ENCODE results near the gene ZNF511. TPM values are rescaled to one million over a fixed set of nuclear protein-coding genes. Genes with fewer than 3 reads are reported as not detected.

ZNF511 gene
- total RNA-seq, 3 donors from 2014 or later = 27.4 to 33.2 (median 32.1) TPM

DNA sequence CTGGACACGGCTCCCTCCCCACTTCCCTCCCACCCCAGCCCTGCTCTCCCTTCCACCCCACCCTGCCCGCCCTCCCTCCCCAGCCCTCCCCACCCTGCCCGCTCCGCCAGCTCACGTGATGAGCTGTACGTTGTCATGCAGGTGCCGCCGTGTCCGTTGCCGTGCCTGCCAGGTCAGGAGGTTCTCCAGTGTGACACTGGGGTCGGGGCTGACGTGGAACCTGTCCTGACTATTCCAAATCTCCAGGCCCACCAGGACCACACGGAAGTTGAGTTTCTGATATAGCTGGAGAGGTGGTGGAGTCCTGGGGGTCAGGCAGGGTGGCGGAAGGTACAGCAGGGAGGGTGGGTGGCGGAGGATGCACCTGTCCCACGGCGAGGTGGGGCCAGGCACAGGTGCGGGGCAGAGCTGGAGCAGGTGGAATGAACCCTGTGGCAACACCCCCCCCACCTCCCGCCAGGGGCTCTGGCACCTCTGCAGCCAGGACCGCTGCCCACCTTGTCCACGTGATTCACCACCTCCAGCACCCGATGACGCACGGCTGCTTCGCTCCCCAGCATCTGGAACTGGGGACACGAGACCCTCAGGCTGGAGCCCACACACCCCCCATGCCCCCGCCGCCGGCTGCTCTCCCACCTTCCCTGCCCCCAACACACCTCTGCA is 36.3 kb upstream of the ZNF511 start:
- Histone ChIP-seq H3K9me3 (no peaks in the 10 kb centered on the region), H3K4me1 (peaks cover 0 to 9% of the 10 kb centered on the region in 2 donors), H3K27me3 (peaks cover 0 to 23% of the 10 kb centered on the region in 2 donors), H3K4me3 (no peak overlapping the region), H3K36me3 (no peaks in the 10 kb centered on the region), H3K27ac (no peak overlapping the region)
- no peak for DNase-seq (ENCODE audit: low spot score in 2 of 2)
- intact Hi-C loops (cut with DNase I; ENCODE audit: low total_unique reads) = no loop called here
- TF ChIP-seq POLR2A (IDR thresholded peaks at IDR 0.05) = no peak
- no peak for TF ChIP-seq POLR2AphosphoS5 (IDR thresholded peaks at IDR 0.05)
- TF ChIP-seq, protein P1, sequence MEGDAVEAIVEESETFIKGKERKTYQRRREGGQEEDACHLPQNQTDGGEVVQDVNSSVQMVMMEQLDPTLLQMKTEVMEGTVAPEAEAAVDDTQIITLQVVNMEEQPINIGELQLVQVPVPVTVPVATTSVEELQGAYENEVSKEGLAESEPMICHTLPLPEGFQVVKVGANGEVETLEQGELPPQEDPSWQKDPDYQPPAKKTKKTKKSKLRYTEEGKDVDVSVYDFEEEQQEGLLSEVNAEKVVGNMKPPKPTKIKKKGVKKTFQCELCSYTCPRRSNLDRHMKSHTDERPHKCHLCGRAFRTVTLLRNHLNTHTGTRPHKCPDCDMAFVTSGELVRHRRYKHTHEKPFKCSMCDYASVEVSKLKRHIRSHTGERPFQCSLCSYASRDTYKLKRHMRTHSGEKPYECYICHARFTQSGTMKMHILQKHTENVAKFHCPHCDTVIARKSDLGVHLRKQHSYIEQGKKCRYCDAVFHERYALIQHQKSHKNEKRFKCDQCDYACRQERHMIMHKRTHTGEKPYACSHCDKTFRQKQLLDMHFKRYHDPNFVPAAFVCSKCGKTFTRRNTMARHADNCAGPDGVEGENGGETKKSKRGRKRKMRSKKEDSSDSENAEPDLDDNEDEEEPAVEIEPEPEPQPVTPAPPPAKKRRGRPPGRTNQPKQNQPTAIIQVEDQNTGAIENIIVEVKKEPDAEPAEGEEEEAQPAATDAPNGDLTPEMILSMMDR (IDR thresholded peaks at IDR 0.05) = no peak

DNA sequence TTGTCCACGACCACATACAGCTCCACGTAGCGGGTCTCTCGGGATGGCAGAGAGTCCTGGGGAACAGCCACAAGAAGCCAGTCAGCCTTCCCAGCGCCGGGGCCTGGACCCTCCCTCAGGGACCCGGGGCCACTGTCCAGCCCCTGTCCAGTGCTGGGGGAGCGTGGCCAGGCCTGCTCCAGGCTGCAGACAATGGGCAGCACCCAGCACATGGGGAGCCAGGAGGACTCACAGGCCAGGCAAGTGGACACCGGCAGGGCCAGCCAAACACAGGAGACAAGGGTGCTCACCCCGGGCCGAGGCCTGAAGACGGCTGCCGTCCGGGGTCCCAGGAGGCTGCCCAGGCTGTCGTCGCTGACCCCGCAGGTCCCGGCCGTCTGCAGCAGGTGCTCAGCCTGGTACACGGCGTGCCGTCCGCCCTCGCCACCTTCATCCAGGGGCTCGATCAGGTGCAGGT is 35.7 kb upstream of the ZNF511 start:
- H3K4me1 ChIP-seq = peaks cover 0 to 9% of the 10 kb centered on the region in 2 donors
- no peaks in the 10 kb centered on the region for H3K9me3 ChIP-seq
- no peak for DNase-seq (ENCODE audit: low spot score in 2 of 2)
- TF ChIP-seq POLR2A (IDR thresholded peaks at IDR 0.05) = no peak
- TF ChIP-seq POLR2AphosphoS5 (IDR thresholded peaks at IDR 0.05) = no peak
- TF ChIP-seq, protein P1 (IDR thresholded peaks at IDR 0.05) = no peak
- peaks cover 0 to 23% of the 10 kb centered on the region in 2 donors for H3K27me3 ChIP-seq
- no peaks in the 10 kb centered on the region for H3K36me3 ChIP-seq
- intact Hi-C loops (cut with DNase I; ENCODE audit: low total_unique reads) = no loop called here
- H3K4me3 ChIP-seq = no peak overlapping the region
- H3K27ac ChIP-seq = no peak overlapping the region

DNA sequence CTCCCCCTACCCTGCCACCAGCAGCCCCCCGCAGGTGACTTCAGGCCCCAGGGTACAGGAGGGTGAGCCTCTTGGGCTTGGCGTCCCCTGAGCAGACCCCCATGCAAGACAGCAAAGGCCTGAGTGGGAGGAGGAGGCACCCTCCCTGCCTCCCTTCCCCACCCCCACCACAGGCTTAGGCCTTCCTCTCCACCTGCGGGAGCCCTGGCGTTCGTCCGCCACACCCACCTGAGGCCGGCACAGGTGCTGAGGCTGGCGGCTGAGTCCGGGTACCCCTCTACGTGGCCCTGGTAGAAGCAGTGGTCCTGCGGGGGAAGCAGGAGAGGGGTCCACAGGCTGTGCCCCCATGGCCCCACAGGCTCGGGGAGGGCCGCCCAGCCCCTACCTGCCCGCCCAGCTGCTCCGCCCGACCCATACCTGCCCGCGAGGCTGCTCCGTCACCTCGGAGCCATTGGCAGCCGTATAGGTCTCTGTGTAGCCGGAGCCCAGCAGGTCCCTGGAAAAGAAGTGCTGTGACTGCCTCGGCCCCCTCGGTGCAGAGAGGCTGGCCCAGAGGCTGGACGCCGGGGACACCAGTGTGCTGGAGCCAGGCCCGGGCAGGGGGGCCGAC is 35.1 kb upstream of the ZNF511 start:
- no peaks in the 10 kb centered on the region for H3K36me3 ChIP-seq
- DNase-seq (ENCODE audit: low spot score in 2 of 2) = no peak
- no peaks in the 10 kb centered on the region for H3K9me3 ChIP-seq
- no peak overlapping the region for H3K27ac ChIP-seq
- intact Hi-C loops (cut with DNase I; ENCODE audit: low total_unique reads) = no loop called here
- no peak overlapping the region for H3K4me3 ChIP-seq
- peaks cover 0 to 23% of the 10 kb centered on the region in 2 donors for H3K27me3 ChIP-seq
- TF ChIP-seq, protein P1 (IDR thresholded peaks at IDR 0.05) = no peak
- TF ChIP-seq POLR2A (IDR thresholded peaks at IDR 0.05) (no peak), POLR2AphosphoS5 (IDR thresholded peaks at IDR 0.05) (no peak)
- peaks cover 0 to 9% of the 10 kb centered on the region in 2 donors for H3K4me1 ChIP-seq

DNA sequence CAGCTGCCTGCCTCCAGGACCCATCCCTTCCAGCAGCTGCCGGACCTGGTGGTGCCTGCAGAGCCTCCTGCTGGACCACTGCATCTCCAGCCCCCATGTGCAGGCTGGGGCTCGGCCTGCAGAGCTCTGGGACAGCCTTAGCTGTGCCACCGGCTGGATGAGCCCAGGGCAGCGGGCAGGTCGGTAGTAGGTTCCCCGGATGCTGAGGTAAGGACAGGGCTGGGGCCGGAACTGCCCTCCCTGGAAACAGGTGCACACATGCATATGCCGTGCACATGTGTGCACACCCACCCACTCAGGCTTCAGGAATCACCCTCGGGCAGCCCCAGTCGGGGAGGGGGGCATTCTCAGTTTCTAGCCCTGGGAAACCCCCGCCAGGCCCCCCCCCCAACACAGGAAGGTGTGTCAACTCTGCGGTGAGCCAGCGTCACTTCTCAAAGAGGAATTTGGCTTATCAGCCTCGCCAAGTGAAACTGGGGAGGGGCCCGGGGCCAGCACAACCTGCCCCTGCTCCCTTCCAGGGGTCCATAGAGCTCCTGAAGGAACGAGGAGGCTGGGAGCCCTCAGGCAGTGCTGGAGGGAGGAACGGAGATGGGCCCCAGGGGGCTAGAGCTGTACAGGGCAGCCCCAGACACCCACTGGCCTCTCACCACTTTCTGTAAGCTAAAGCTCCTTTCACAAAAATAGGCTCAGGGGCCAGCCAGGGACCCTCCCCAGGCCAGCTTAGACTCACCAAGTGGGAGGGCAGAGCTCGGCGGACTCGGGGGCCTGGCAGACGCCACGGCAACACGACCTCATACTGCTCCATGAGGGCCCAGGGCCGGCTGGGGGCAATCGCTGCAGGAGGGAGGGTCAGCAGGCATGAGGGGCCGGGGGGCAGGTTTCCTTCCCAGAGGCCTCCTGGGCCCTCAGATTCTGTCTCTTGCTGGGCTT is 33.7 kb upstream of the ZNF511 start:
- Histone ChIP-seq H3K9me3 (no peaks in the 10 kb centered on the region), H3K27ac (no peak overlapping the region), H3K4me1 (peaks cover 0 to 9% of the 10 kb centered on the region in 2 donors), H3K4me3 (peak overlapping the region in 1 of 3 donors; percentile 54), H3K27me3 (peaks cover 0 to 23% of the 10 kb centered on the region in 2 donors), H3K36me3 (no peaks in the 10 kb centered on the region)
- DNase-seq (ENCODE audit: low spot score in 2 of 2) = no peak
- TF ChIP-seq, protein P1 (IDR thresholded peaks at IDR 0.05) = no peak
- no peak for TF ChIP-seq POLR2AphosphoS5 (IDR thresholded peaks at IDR 0.05)
- TF ChIP-seq POLR2A (IDR thresholded peaks at IDR 0.05) = no peak
- intact Hi-C loops (cut with DNase I; ENCODE audit: low total_unique reads) = no loop called here
